Activated CD4-positive, alpha-beta T cell treated with anti-CD3 and anti-CD28 coated beads, Interleukin-2, amount 50 U/mL, for 48 hours (primary cell): ENCODE data around the gene PEAR1.
A peak's percentile ranks its signal among the peaks of the same experiment; 100 is the strongest.

Experiments used
- DNase-seq, 2 experiments: peaks; one replicate each; pipeline ENCODE4 v3.0.0-alpha.2; 2020

PEAR1 gene

GRCh38 chr1:156884560-156885184 is 8.8 kb upstream of the PEAR1 start:
- no peak for DNase-seq

GRCh38 chr1:156885314-156885713 is 8.2 kb upstream of the PEAR1 start:
- DNase-seq = no peak

- no peak for DNase-seq
Observed at GRCh38 chr1:156885880-156886355, 7.6 kb upstream of the PEAR1 start.

GRCh38 chr1:156886583-156887281 is 6.8 kb upstream of the PEAR1 start:
- DNase-seq = no peak

- DNase-seq = no peak
Observed at GRCh38 chr1:156887317-156887716, 6.2 kb upstream of the PEAR1 start.

GRCh38 chr1:156887734-156888133 is 5.8 kb upstream of the PEAR1 start:
- no peak for DNase-seq

GRCh38 chr1:156889802-156890580 is 3.5 kb upstream of the PEAR1 start:
- DNase-seq = peak; percentile 73 to 79

GRCh38 chr1:156892190-156893047 is 1.1 kb upstream of the PEAR1 start:
- DNase-seq = peak; percentile 90 to 93

- DNase-seq = no peak
Observed at GRCh38 chr1:156894001-156894400, 483 bp downstream of the PEAR1 start.

GRCh38 chr1:156894711-156895454 is 1.4 kb downstream of the PEAR1 start:
- no peak for DNase-seq

GRCh38 chr1:156895455-156895812 is 1.9 kb downstream of the PEAR1 start:
- DNase-seq = no peak

- no peak for DNase-seq
Observed at GRCh38 chr1:156895927-156896326, 2.4 kb downstream of the PEAR1 start.

- DNase-seq = no peak
Observed at GRCh38 chr1:156896490-156897033, 3.0 kb downstream of the PEAR1 start.

GRCh38 chr1:156897078-156897825 is 3.7 kb downstream of the PEAR1 start:
- no peak for DNase-seq

- DNase-seq = no peak
Observed at GRCh38 chr1:156898161-156898566, 4.6 kb downstream of the PEAR1 start.

- no peak for DNase-seq
Observed at GRCh38 chr1:156898971-156899664, 5.6 kb downstream of the PEAR1 start.

GRCh38 chr1:156899956-156900718 is 6.6 kb downstream of the PEAR1 start:
- no peak for DNase-seq

- DNase-seq = no peak
Observed at GRCh38 chr1:156900896-156901589, 7.5 kb downstream of the PEAR1 start.

- DNase-seq = no peak
Observed at GRCh38 chr1:156901590-156901900, 8.0 kb downstream of the PEAR1 start.
